Aorta (tissue), 5 donors: ENCODE data around the gene NUAK2. TPM values are rescaled to one million over a fixed set of nuclear protein-coding genes. Genes with fewer than 3 reads are reported as not detected.
"Not testable (repeated sequence)": the region's sequence is repeated elsewhere in the genome, so short reads cannot be mapped to it uniquely, and the experiment has no call there.

Experiments
- ATAC-seq: fragments of 200-7000 bp; cut with Tn5 transposase; one replicate; pipeline ENCODE4 v1.9.1; 2022; ENCODE audit warnings: moderate library complexity; ENCODE audit not compliant: low FRiP score
- DNase-seq, 2 donors: peaks; one replicate each; pipeline ENCODE4 v3.0.0-alpha.2; 2020
- H3K27ac ChIP-seq, 2 donors: one replicate each; pipeline ENCODE4 v1.5.1; 2013; ENCODE audit warnings: low read length in 2 of 2, mild to moderate bottlenecking in 2 of 2, moderate library complexity in 2 of 2, control low read depth in 1 of 2, inconsistent platforms in 1 of 2, low read depth in 1 of 2
- H3K27me3 ChIP-seq, 2 donors: one replicate each; pipeline ENCODE4 v1.6.1; 2013; ENCODE audit warnings: control low read depth in 1 of 2, low read length in 1 of 2, mild to moderate bottlenecking in 1 of 2, moderate library complexity in 1 of 2; ENCODE audit not compliant: insufficient read depth in 2 of 2, control insufficient read depth in 1 of 2
- H3K36me3 ChIP-seq, 2 donors: one replicate each; pipeline ENCODE4 v1.6.1; 2013; ENCODE audit warnings: control low read depth in 1 of 2, low read length in 1 of 2, mild to moderate bottlenecking in 1 of 2; ENCODE audit not compliant: insufficient read depth in 2 of 2, control insufficient read depth in 1 of 2
- H3K4me1 ChIP-seq, 2 donors: one replicate each; pipeline ENCODE4 v1.6.1; 2013; ENCODE audit warnings: low read length in 2 of 2, control low read depth in 1 of 2, mild to moderate bottlenecking in 1 of 2, moderate library complexity in 1 of 2; ENCODE audit not compliant: insufficient read depth in 2 of 2, control insufficient read depth in 1 of 2
- H3K4me3 ChIP-seq, 2 donors: one replicate each; pipeline ENCODE4 v1.5.1; 2013; ENCODE audit warnings: low read length in 2 of 2, control low read depth in 1 of 2, mild to moderate bottlenecking in 1 of 2
- H3K9me3 ChIP-seq: one replicate; pipeline ENCODE4 v1.6.1; 2013; ENCODE audit warnings: mild to moderate bottlenecking, low read length; ENCODE audit not compliant: control insufficient read depth
- WGBS, 2 donors: extraction: QIAGEN DNeasy Blood & Tissue Kit; methylation state at CpG; one replicate each; pipeline ENCODE4 v1.1.7; 2013; 5-methylcytosine and 5-hydroxymethylcytosine counted together
- intact Hi-C, 2 donors: fragments of 100-400 bp; cut with DNase I; formaldehyde crosslinking; loops; one replicate each; pipeline versions ENCODE4 v1.14.2 to v1.15.0; 2022
- polyA plus RNA-seq, 2 donors: library from polyadenylated mRNA; stranded (reverse); fragments of 200-250 nt; gene quantifications; one replicate each; pipeline ENCODE4 v1.2.3, GENCODE V29; 2013
- total RNA-seq, 2 donors: library from RNA; stranded (reverse); fragmentation: NEBNext Ultra II Directional; extraction: Animal tissue kit (Norgen Biotek cat#: 25700); gene quantifications; one replicate each; pipeline ENCODE4 v1.2.1, GENCODE V29; 2021
- donor health status: healthy with polysubstance abuse.
- donor health status: Bipolar disorder and iron deficiency.
- donor health status: DM: no; HTN: no; CAD: no.
- donor health status: DM: no; HTN: no; CAD: no.
- donor health status: DM: yes; HTN: yes; CAD: no.

Gene NUAK2
- total and polyA plus RNA-seq, 4 donors = 0.49 to 3.0 (median 2.1) TPM

- H3K27me3 ChIP-seq, DNase-seq, H3K4me3 ChIP-seq, H3K36me3 ChIP-seq, H3K4me1 ChIP-seq, intact Hi-C loops, H3K27ac ChIP-seq, H3K9me3 ChIP-seq, ATAC-seq: not testable (repeated sequence)
- 98 to 99% methylated on average over 5 of the region's 5 CpGs for WGBS, 2 donors
Observed at GRCh38 chr1:205297546-205298177, 23.9 kb downstream of the NUAK2 start.

- Histone ChIP-seq H3K4me3 (no peak overlapping the region), H3K9me3 (no peaks in the 10 kb centered on the region), H3K4me1 (no peaks in the 10 kb centered on the region), H3K27ac (no peak overlapping the region), H3K36me3 (no peaks in the 10 kb centered on the region), H3K27me3 (no peaks in the 10 kb centered on the region)
- intact Hi-C loops = no loop called here
- ATAC-seq = no peak
- no peak for DNase-seq
- 87 to 89% methylated on average over 2 of the region's 2 CpGs for WGBS, 2 donors
Observed at GRCh38 chr1:205296154-205296553, 25.4 kb downstream of the NUAK2 start.

GRCh38 chr1:205294934-205295333 lies 26.6 kb downstream of the NUAK2 start:
- ATAC-seq = no peak
- no peak overlapping the region for H3K27ac ChIP-seq
- intact Hi-C loops = no loop called here
- H3K4me3 ChIP-seq = no peak overlapping the region
- no peaks in the 10 kb centered on the region for H3K36me3 ChIP-seq
- no peak for DNase-seq
- H3K9me3 ChIP-seq = no peaks in the 10 kb centered on the region
- no peaks in the 10 kb centered on the region for H3K27me3 ChIP-seq
- 87 to 91% methylated on average over 5 of the region's 5 CpGs for WGBS, 2 donors
- H3K4me1 ChIP-seq = no peaks in the 10 kb centered on the region

- intact Hi-C loops = no loop called here
- ATAC-seq = no peak
- Histone ChIP-seq H3K9me3 (no peaks in the 10 kb centered on the region), H3K27me3 (no peaks in the 10 kb centered on the region), H3K4me3 (no peak overlapping the region), H3K36me3 (no peaks in the 10 kb centered on the region), H3K4me1 (no peaks in the 10 kb centered on the region), H3K27ac (no peak overlapping the region)
- 44 to 46% methylated on average over 6 of the region's 6 CpGs for WGBS, 2 donors
- DNase-seq = no peak
Observed at GRCh38 chr1:205294175-205294917, 27.2 kb downstream of the NUAK2 start.

- no peak for DNase-seq
- 97% methylated on average over 10 of the region's 10 CpGs for WGBS, 2 donors
- intact Hi-C loops = no loop called here
Observed at GRCh38 chr1:205293350-205294074, 28.0 kb downstream of the NUAK2 start.

GRCh38 chr1:205291596-205291995 lies 29.9 kb downstream of the NUAK2 start:
- H3K4me3 ChIP-seq = no peak overlapping the region
- H3K36me3 ChIP-seq = no peaks in the 10 kb centered on the region
- 93 to 94% methylated on average over 6 of the region's 6 CpGs for WGBS, 2 donors
- intact Hi-C loops = no loop called here
- no peaks in the 10 kb centered on the region for H3K27me3 ChIP-seq
- H3K9me3 ChIP-seq = no peaks in the 10 kb centered on the region
- DNase-seq (no peak), ATAC-seq (no peak)
- H3K4me1 ChIP-seq = no peaks in the 10 kb centered on the region
- no peak overlapping the region for H3K27ac ChIP-seq

More at GRCh38 chr1:205293350-205294074, 28.0 kb downstream of the NUAK2 start:
- Histone ChIP-seq H3K27me3 (no peaks in the 10 kb centered on the region), H3K36me3 (no peaks in the 10 kb centered on the region), H3K27ac (no peak overlapping the region), H3K4me1 (no peaks in the 10 kb centered on the region), H3K4me3 (no peak overlapping the region), H3K9me3 (no peaks in the 10 kb centered on the region)
- ATAC-seq = no peak

- no peaks in the 10 kb centered on the region for H3K4me1 ChIP-seq
- ATAC-seq = peak; percentile 40
- no peaks in the 10 kb centered on the region for H3K36me3 ChIP-seq
- WGBS, 2 donors = 66 to 71% methylated on average over 8 of the region's 8 CpGs
- no peak overlapping the region for H3K4me3 ChIP-seq
- H3K27me3 ChIP-seq = no peaks in the 10 kb centered on the region
- no peak overlapping the region for H3K27ac ChIP-seq
- intact Hi-C loops = no loop called here
- no peaks in the 10 kb centered on the region for H3K9me3 ChIP-seq
- peak in 1 of 2 donors; percentile 81 for DNase-seq
Observed at GRCh38 chr1:205287767-205288559, 33.6 kb downstream of the NUAK2 start.

GRCh38 chr1:205287076-205287475 lies 34.5 kb downstream of the NUAK2 start:
- DNase-seq (no peak), ATAC-seq (no peak)
- intact Hi-C loops = no loop called here
- H3K27me3 ChIP-seq = no peaks in the 10 kb centered on the region
- WGBS, 2 donors = 92 to 97% methylated on average over 3 of the region's 3 CpGs
- no peaks in the 10 kb centered on the region for H3K9me3 ChIP-seq
- no peak overlapping the region for H3K27ac ChIP-seq
- no peaks in the 10 kb centered on the region for H3K4me1 ChIP-seq
- H3K4me3 ChIP-seq = no peak overlapping the region
- no peaks in the 10 kb centered on the region for H3K36me3 ChIP-seq
